ENCODE measurements around the gene MAST4. TPM values are rescaled to one million over a fixed set of nuclear protein-coding genes. Genes with fewer than 3 reads are reported as not detected.

Gene MAST4
- total and polyA plus RNA-seq, 2 of the 8 experiments (the other 6 are each of a cell fraction or from before 2014, with no cell fraction given): 1.5 to 2.6 TPM

DNA sequence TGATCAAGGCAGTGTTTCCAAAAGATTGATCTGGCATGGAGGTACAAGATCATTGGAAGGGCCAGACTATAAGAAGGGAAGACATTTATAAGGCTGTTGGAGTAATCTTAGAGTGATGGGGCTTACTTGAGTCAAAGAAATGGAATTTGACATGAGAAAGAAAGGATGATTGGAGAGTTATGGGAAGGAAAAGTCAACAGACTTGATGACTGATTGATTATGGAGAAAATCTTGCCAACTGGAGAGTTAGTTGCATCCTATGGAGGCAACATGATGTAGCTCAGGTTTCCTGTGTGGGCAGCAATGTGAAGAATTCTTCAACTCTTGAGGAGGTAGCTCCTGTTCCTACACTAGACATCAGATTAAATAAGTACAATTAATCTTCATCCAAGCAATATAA, 10.9 kb upstream of the MAST4 start (continued):
- TF ChIP-seq, protein P1, sequence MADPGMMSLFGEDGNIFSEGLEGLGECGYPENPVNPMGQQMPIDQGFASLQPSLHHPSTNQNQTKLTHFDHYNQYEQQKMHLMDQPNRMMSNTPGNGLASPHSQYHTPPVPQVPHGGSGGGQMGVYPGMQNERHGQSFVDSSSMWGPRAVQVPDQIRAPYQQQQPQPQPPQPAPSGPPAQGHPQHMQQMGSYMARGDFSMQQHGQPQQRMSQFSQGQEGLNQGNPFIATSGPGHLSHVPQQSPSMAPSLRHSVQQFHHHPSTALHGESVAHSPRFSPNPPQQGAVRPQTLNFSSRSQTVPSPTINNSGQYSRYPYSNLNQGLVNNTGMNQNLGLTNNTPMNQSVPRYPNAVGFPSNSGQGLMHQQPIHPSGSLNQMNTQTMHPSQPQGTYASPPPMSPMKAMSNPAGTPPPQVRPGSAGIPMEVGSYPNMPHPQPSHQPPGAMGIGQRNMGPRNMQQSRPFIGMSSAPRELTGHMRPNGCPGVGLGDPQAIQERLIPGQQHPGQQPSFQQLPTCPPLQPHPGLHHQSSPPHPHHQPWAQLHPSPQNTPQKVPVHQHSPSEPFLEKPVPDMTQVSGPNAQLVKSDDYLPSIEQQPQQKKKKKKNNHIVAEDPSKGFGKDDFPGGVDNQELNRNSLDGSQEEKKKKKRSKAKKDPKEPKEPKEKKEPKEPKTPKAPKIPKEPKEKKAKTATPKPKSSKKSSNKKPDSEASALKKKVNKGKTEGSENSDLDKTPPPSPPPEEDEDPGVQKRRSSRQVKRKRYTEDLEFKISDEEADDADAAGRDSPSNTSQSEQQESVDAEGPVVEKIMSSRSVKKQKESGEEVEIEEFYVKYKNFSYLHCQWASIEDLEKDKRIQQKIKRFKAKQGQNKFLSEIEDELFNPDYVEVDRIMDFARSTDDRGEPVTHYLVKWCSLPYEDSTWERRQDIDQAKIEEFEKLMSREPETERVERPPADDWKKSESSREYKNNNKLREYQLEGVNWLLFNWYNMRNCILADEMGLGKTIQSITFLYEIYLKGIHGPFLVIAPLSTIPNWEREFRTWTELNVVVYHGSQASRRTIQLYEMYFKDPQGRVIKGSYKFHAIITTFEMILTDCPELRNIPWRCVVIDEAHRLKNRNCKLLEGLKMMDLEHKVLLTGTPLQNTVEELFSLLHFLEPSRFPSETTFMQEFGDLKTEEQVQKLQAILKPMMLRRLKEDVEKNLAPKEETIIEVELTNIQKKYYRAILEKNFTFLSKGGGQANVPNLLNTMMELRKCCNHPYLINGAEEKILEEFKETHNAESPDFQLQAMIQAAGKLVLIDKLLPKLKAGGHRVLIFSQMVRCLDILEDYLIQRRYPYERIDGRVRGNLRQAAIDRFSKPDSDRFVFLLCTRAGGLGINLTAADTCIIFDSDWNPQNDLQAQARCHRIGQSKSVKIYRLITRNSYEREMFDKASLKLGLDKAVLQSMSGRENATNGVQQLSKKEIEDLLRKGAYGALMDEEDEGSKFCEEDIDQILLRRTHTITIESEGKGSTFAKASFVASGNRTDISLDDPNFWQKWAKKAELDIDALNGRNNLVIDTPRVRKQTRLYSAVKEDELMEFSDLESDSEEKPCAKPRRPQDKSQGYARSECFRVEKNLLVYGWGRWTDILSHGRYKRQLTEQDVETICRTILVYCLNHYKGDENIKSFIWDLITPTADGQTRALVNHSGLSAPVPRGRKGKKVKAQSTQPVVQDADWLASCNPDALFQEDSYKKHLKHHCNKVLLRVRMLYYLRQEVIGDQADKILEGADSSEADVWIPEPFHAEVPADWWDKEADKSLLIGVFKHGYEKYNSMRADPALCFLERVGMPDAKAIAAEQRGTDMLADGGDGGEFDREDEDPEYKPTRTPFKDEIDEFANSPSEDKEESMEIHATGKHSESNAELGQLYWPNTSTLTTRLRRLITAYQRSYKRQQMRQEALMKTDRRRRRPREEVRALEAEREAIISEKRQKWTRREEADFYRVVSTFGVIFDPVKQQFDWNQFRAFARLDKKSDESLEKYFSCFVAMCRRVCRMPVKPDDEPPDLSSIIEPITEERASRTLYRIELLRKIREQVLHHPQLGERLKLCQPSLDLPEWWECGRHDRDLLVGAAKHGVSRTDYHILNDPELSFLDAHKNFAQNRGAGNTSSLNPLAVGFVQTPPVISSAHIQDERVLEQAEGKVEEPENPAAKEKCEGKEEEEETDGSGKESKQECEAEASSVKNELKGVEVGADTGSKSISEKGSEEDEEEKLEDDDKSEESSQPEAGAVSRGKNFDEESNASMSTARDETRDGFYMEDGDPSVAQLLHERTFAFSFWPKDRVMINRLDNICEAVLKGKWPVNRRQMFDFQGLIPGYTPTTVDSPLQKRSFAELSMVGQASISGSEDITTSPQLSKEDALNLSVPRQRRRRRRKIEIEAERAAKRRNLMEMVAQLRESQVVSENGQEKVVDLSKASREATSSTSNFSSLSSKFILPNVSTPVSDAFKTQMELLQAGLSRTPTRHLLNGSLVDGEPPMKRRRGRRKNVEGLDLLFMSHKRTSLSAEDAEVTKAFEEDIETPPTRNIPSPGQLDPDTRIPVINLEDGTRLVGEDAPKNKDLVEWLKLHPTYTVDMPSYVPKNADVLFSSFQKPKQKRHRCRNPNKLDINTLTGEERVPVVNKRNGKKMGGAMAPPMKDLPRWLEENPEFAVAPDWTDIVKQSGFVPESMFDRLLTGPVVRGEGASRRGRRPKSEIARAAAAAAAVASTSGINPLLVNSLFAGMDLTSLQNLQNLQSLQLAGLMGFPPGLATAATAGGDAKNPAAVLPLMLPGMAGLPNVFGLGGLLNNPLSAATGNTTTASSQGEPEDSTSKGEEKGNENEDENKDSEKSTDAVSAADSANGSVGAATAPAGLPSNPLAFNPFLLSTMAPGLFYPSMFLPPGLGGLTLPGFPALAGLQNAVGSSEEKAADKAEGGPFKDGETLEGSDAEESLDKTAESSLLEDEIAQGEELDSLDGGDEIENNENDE (IDR thresholded peaks at IDR 0.05; ENCODE audit: insufficient replicate concordance, low read length): no peak
- TF ChIP-seq CTBP2 (IDR thresholded peaks at IDR 0.05; ENCODE audit: borderline replicate concordance, insufficient read depth, insufficient read length, low read length): no peak
- no peak for TF ChIP-seq RBBP5 (IDR thresholded peaks at IDR 0.05; ENCODE audit: borderline replicate concordance, low read depth, low read length)
- no peak for TF ChIP-seq KDM1A (IDR thresholded peaks at IDR 0.05; ENCODE audit: borderline replicate concordance, low read length)
- no peak for TF ChIP-seq CHD1 (IDR thresholded peaks at IDR 0.05; ENCODE audit: low read depth, low read length)
- TF ChIP-seq, protein P2, sequence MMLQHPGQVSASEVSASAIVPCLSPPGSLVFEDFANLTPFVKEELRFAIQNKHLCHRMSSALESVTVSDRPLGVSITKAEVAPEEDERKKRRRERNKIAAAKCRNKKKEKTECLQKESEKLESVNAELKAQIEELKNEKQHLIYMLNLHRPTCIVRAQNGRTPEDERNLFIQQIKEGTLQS (IDR thresholded peaks at IDR 0.05; ENCODE audit: insufficient read depth, low read depth, low read length): no peak
- no peak for TF ChIP-seq SUZ12 (IDR thresholded peaks at IDR 0.05; ENCODE audit: low read length)
- no peak for TF ChIP-seq HDAC6 (IDR thresholded peaks at IDR 0.05; ENCODE audit: low read depth, low read length)
- no peak for TF ChIP-seq EP300 (IDR thresholded peaks at IDR 0.05; ENCODE audit: borderline replicate concordance in 1 of 2, low read depth in 2 of 2, low read length in 2 of 2)
- no peak for TF ChIP-seq JUN (IDR thresholded peaks at IDR 0.05; ENCODE audit: low read depth, low read length)

Measured in H1 (cell line).